ENCODE results near the gene DRC3. TPM values are rescaled to one million over a fixed set of nuclear protein-coding genes. Genes with fewer than 3 reads are reported as not detected.

The DRC3 gene
- total RNA-seq, 2 donors from 2014 or later: 2.0 to 2.6 TPM

- H3K27ac ChIP-seq (ENCODE audit: low read depth, low read length): no peak overlapping the region
- no peak overlapping the region for H3K4me3 Mint-ChIP-seq
- no peaks in the 10 kb centered on the region for H3K9me3 ChIP-seq (ENCODE audit: control insufficient read depth, low read length)
- no peak overlapping the region for H3K27ac Mint-ChIP-seq
- 96 to 98% methylated on average over 4 to 7 of the region's 7 CpGs for WGBS, 2 experiments (ENCODE audit: insufficient coverage in 1 of 2, insufficient read length in 1 of 2)
- peaks cover 3% of the 10 kb centered on the region for H3K4me1 Mint-ChIP-seq
- no peak overlapping the region for H3K4me3 ChIP-seq (ENCODE audit: low read length)
- peaks cover 3% of the 10 kb centered on the region for H3K4me1 ChIP-seq (ENCODE audit: control insufficient read depth, insufficient read depth, low read length)
- H3K9me3 Mint-ChIP-seq: no peaks in the 10 kb centered on the region
- no peaks in the 10 kb centered on the region for H3K27me3 ChIP-seq (ENCODE audit: control insufficient read depth, insufficient read depth, low read length, poor library complexity, severe bottlenecking)
- TF ChIP-seq CTCF (conservative IDR thresholded peaks at IDR 0.05): no peak
- no peak for DNase-seq
- no peaks in the 10 kb centered on the region for H3K27me3 Mint-ChIP-seq (ENCODE audit: insufficient read depth)
- peaks cover 3% of the 10 kb centered on the region for H3K36me3 ChIP-seq (ENCODE audit: control insufficient read depth, insufficient read depth, low read length)
- H3K36me3 Mint-ChIP-seq (ENCODE audit: low read depth): peaks cover 2% of the 10 kb centered on the region
- H3K9ac ChIP-seq (ENCODE audit: extremely low read depth, low read length, poor library complexity, severe bottlenecking): no peak overlapping the region
Observed at GRCh38 chr17:17950347-17950746, 22.3 kb upstream of the DRC3 start.

- no peaks in the 10 kb centered on the region for H3K9me3 Mint-ChIP-seq
- H3K9me3 ChIP-seq (ENCODE audit: control insufficient read depth, low read length): no peaks in the 10 kb centered on the region
- H3K27ac ChIP-seq (ENCODE audit: low read depth, low read length): no peak overlapping the region
- H3K27me3 ChIP-seq (ENCODE audit: control insufficient read depth, insufficient read depth, low read length, poor library complexity, severe bottlenecking): no peaks in the 10 kb centered on the region
- peak; percentile 77 for TF ChIP-seq CTCF (conservative IDR thresholded peaks at IDR 0.05)
- whole genome bisulfite sequencing, 2 experiments (ENCODE audit: insufficient coverage in 1 of 2, insufficient read length in 1 of 2): 86 to 96% methylated on average over 1 of the region's 1 CpG
- peaks cover 3% of the 10 kb centered on the region for H3K4me1 Mint-ChIP-seq
- peaks cover 3% of the 10 kb centered on the region for H3K4me1 ChIP-seq (ENCODE audit: control insufficient read depth, insufficient read depth, low read length)
- peaks cover 3% of the 10 kb centered on the region for H3K36me3 ChIP-seq (ENCODE audit: control insufficient read depth, insufficient read depth, low read length)
- no peaks in the 10 kb centered on the region for H3K27me3 Mint-ChIP-seq (ENCODE audit: insufficient read depth)
- no peak overlapping the region for H3K9ac ChIP-seq (ENCODE audit: extremely low read depth, low read length, poor library complexity, severe bottlenecking)
- H3K4me3 ChIP-seq (ENCODE audit: low read length): no peak overlapping the region
- H3K27ac Mint-ChIP-seq: no peak overlapping the region
- H3K4me3 Mint-ChIP-seq: no peak overlapping the region
- peaks cover 6% of the 10 kb centered on the region for H3K36me3 Mint-ChIP-seq (ENCODE audit: low read depth)
- peak; percentile 78 for DNase-seq
Observed at GRCh38 chr17:17950806-17951205, 21.9 kb upstream of the DRC3 start.

GRCh38 chr17:17951524-17951923 is 21.1 kb upstream of the DRC3 start:
- Histone ChIP-seq H3K9me3 (ENCODE audit: control insufficient read depth, low read length) (no peaks in the 10 kb centered on the region), H3K4me3 (ENCODE audit: low read length) (no peak overlapping the region), H3K27me3 (ENCODE audit: control insufficient read depth, insufficient read depth, low read length, poor library complexity, severe bottlenecking) (no peaks in the 10 kb centered on the region), H3K4me1 (ENCODE audit: control insufficient read depth, insufficient read depth, low read length) (peaks cover 3% of the 10 kb centered on the region), H3K9ac (ENCODE audit: extremely low read depth, low read length, poor library complexity, severe bottlenecking) (no peak overlapping the region), H3K27ac (ENCODE audit: low read depth, low read length) (peak overlapping the region; percentile 75), H3K36me3 (ENCODE audit: control insufficient read depth, insufficient read depth, low read length) (peaks cover 3% of the 10 kb centered on the region)
- TF ChIP-seq CTCF (conservative IDR thresholded peaks at IDR 0.05): no peak
- Mint-ChIP-seq H3K4me1 (peaks cover 3% of the 10 kb centered on the region), H3K27me3 (ENCODE audit: insufficient read depth) (no peaks in the 10 kb centered on the region), H3K4me3 (no peak overlapping the region), H3K27ac (no peak overlapping the region), H3K9me3 (no peaks in the 10 kb centered on the region), H3K36me3 (ENCODE audit: low read depth) (peaks cover 8% of the 10 kb centered on the region)
- DNase-seq: no peak
- WGBS, 2 experiments (ENCODE audit: insufficient coverage in 1 of 2, insufficient read length in 1 of 2): 76 to 90% methylated on average over 4 to 5 of the region's 5 CpGs
